ENCODE measurements around the gene FAXC. TPM values are rescaled to one million over a fixed set of nuclear protein-coding genes. Genes with fewer than 3 reads are reported as not detected.

FAXC gene
- total and polyA plus RNA-seq, 2 of the 13 experiments (the other 11 are each of a cell fraction or from before 2014, with no cell fraction given) = 0.11 to 0.63 TPM

DNA sequence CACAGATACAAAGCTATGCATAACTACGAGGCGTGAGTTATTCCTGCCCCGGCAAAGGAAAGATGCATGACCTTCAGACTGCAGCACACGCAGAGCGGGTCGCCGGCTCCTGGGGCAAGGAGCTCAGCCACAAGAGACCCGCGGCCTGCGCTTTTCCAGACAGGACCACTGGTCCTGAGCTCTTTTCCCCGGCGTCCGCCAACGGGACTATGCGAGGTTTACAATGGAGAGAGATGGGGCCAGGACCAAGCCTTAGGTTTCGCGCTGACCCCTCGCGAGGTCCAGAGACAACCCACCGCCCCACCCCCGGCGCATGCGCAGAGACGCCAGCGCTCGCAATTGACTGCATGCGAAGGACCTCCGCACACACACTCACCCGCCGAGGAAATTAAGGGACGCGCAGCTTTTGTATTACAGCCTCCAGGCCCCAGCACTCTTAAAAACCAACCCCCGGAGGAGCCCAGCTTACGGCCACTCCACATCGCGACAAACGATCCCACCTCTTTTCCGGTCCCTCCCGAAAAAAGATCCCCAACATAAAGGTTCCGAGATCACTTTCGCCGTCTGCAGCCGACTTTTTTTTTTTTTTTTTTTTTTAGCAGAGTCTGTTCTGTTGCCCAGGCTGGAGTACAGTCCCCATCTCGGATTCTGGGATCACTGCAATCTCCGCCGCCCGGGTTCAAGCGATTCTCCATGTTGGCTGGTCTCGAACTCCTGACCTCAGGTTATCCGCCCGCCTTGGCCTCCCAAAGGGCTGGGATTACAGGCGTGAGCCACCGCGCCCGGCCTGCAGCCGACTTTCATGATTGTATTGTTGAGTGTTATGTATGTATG lies 44.4 kb upstream of the FAXC start, which contains the start of gene COQ3 (continued):
- TF ChIP-seq NRL (CRISPR knock-in tag; IDR thresholded peaks at IDR 0.05; ENCODE audit: borderline replicate concordance) (peak; percentile 81; the same call in 1 of the 2 replicates), MTERF4 (CRISPR knock-in tag; IDR thresholded peaks at IDR 0.05) (peak; percentile 83; the same call in 1 of the 2 replicates), REL (CRISPR knock-in tag; conservative IDR thresholded peaks at IDR 0.05) (no peak), AHR (CRISPR knock-in tag; IDR thresholded peaks at IDR 0.05) (no peak; the same call in 1 of the 2 replicates), NR2F1 (CRISPR knock-in tag; IDR thresholded peaks at IDR 0.05) (peak in 1 of 2 experiments; percentile 28; a peak in 2 of 4 replicates), RBM39 (IDR thresholded peaks at IDR 0.05; ENCODE audit: low read depth, low read length, poor library complexity, severe bottlenecking) (no peak), ELF4 (CRISPR knock-in tag; IDR thresholded peaks at IDR 0.05; ENCODE audit: borderline replicate concordance) (no peak), SKI (IDR thresholded peaks at IDR 0.05; ENCODE audit: partially characterized antibody) (no peak), PCBP2 (optimal IDR thresholded peaks at IDR 0.05; ENCODE audit: low read depth, low read length, poor library complexity, severe bottlenecking) (no peak), NFIB (CRISPR knock-in tag; IDR thresholded peaks at IDR 0.05; ENCODE audit: borderline replicate concordance) (no peak), NR3C1 (CRISPR knock-in tag; IDR thresholded peaks at IDR 0.05) (no peak), AHDC1 (CRISPR knock-in tag; IDR thresholded peaks at IDR 0.05; ENCODE audit: borderline replicate concordance) (0 out of 2 replicates have a peak, but pooled peaks have one; percentile 13), ZNF160 (CRISPR knock-in tag; IDR thresholded peaks at IDR 0.05) (peak; percentile 61; the same call in 1 of the 2 replicates), ZNF251 (CRISPR knock-in tag; IDR thresholded peaks at IDR 0.05) (no peak), TOE1 (CRISPR knock-in tag; IDR thresholded peaks at IDR 0.05) (no peak), NR2C2 (CRISPR knock-in tag; IDR thresholded peaks at IDR 0.05; ENCODE audit: borderline replicate concordance) (peak; percentile 69), CREB1 (IDR thresholded peaks at IDR 0.05) (no peak), CREB1 (CRISPR knock-in tag; IDR thresholded peaks at IDR 0.05) (peak; percentile 37; the same call in 1 of the 2 replicates), NR2F2 (IDR thresholded peaks at IDR 0.05; ENCODE audit: borderline replicate concordance, low read depth) (0 out of 2 replicates have a peak, but pooled peaks have one; percentile 2), ZNF746 (CRISPR knock-in tag; IDR thresholded peaks at IDR 0.05) (no peak), SIN3A (IDR thresholded peaks at IDR 0.05; ENCODE audit: borderline replicate concordance, low read depth, low read length) (peak; percentile 58; the same call in 1 of the 2 replicates)
- TF ChIP-seq, protein P1, sequence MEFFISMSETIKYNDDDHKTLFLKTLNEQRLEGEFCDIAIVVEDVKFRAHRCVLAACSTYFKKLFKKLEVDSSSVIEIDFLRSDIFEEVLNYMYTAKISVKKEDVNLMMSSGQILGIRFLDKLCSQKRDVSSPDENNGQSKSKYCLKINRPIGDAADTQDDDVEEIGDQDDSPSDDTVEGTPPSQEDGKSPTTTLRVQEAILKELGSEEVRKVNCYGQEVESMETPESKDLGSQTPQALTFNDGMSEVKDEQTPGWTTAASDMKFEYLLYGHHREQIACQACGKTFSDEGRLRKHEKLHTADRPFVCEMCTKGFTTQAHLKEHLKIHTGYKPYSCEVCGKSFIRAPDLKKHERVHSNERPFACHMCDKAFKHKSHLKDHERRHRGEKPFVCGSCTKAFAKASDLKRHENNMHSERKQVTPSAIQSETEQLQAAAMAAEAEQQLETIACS (CRISPR knock-in tag; IDR thresholded peaks at IDR 0.05) = no peak
